ENCODE results near the gene AP1AR. TPM values are rescaled to one million over a fixed set of nuclear protein-coding genes. Genes with fewer than 3 reads are reported as not detected.

AP1AR gene, protein sequence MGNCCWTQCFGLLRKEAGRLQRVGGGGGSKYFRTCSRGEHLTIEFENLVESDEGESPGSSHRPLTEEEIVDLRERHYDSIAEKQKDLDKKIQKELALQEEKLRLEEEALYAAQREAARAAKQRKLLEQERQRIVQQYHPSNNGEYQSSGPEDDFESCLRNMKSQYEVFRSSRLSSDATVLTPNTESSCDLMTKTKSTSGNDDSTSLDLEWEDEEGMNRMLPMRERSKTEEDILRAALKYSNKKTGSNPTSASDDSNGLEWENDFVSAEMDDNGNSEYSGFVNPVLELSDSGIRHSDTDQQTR
- total RNA-seq (10 to 100 TPM in 4 of 5 experiments, 1 to 10 TPM in 1; 7.3 to 21.0 (median 17.0) TPM), polyA plus RNA-seq (10 to 100 TPM; 16.4 to 23.8 TPM), total RNA-seq (13.3 reads per million, percentile 42 among the genes with 10 or more reads in this experiment)

DNA sequence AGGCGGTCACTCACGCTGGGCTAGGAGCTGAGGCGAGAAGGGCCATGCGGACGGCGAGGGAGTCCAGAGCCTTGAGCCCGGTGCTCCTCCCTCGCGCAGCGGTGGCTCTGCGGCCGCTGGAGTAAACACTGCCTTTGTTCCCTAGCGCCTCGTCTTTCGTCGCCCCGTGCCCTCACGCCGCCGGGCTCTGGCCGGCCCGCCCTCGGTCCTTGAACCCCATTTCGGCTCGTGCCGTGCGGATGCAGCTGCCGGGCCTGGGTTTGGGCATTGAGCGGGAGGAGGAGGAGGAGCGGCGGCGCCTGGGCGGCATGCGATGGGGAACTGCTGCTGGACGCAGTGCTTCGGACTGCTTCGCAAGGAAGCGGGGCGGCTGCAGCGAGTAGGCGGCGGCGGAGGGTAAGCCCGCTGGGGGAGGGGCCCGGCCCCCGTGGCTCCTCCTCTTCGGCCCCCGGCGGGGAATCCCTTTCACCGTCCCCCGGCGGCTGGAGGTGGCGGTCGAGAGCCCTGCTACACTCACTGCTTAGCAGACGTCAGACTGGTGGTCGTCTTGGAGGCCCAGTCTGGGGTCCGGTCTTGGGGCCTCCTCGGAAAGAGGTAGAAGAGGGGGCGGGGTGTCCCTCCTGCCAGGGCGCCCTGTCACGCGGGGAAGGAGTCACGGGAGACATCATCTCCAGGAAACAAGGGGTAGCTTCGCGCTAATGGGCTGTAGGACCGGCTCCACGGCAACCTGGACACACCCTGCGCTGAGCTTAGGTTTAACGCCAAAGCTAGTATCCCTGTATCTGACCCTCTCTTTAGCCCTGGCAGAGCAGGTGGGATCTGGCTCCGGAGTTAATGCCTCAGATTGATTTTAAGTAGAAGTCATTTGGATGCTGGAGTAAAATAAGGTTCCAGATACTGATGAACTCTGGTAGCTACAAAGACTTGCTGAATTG lies at the start of gene AP1AR:
TSS of gene AP1AR (plus strand) at position 9 of the 935 bp plus-strand sequence. CDS start at position 314, 305 bp downstream.
- POLR2A ChIA-PET: interaction anchor here (0.6 to 3.0 kb wide), 7 partner anchors 9 to 86 kb away, joined by 3 to 27 read pairs (median 4); partner anchors contain the start of gene TIFA
- intact Hi-C loops (cut with micrococcal nuclease): loop anchor here (1.0 to 10.0 kb wide), 15 partner anchors 18 to 1530 kb away; partner anchors contain the start of genes FAM241A (in 2 of the 2), LARP7 (in 2 of the 2), TIFA (in 2 of the 2) and CAMK2D (in 1 of the 2)
- ATAC-seq (peak; percentile 73), DNase-seq (peak; percentile 61 to 87 (median 71))
- Histone ChIP-seq H3K36me3 (ENCODE audit: control insufficient read depth in 2 of 3, insufficient read depth in 3 of 3, low read length in 3 of 3) (peaks cover 0 to 6% (median 0%) of the 10 kb centered on the region in 3 experiments), H3K27me3 (ENCODE audit: control insufficient read depth in 2 of 2, insufficient read depth in 2 of 2, low read length in 2 of 2) (no peaks in the 10 kb centered on the region), H3K4me1 (ENCODE audit: control insufficient read depth in 2 of 2, insufficient read depth in 2 of 2, low read length in 2 of 2) (peaks cover 3 to 12% of the 10 kb centered on the region in 2 donors), H3K4me3 (ENCODE audit: low read length) (peak within 1 kb of the TSS; percentile 71), H3K27ac (ENCODE audit: low read depth, low read length) (peak within 1 kb of the TSS; percentile 85), H3K9me3 (ENCODE audit: control insufficient read depth in 2 of 3, low read length in 3 of 3) (no peaks in the 10 kb centered on the region)
- CTCF ChIA-PET: interaction anchor here (0.5 to 4.0 kb wide), 4 partner anchors 17 to 352 kb away, joined by 7 to 39 read pairs (median 21); no protein-coding TSS in a partner anchor
- peak within 1 kb of the TSS; percentile 91 to 100 (median 99) for H3K27ac Mint-ChIP-seq
- no peaks in the 10 kb centered on the region for H3K9me3 Mint-ChIP-seq
- H3K36me3 Mint-ChIP-seq: peaks cover 0 to 4% (median 0%) of the 10 kb centered on the region in 5 donors
- peaks cover 19 to 50% (median 33%) of the 10 kb centered on the region in 7 donors for H3K4me1 Mint-ChIP-seq
- H3K4me3 Mint-ChIP-seq: peak within 1 kb of the TSS; percentile 86 to 99 (median 96)
- H3K27me3 Mint-ChIP-seq: peaks cover under 1 to 4% (median 1%) of the 10 kb centered on the region in 5 donors

DNA sequence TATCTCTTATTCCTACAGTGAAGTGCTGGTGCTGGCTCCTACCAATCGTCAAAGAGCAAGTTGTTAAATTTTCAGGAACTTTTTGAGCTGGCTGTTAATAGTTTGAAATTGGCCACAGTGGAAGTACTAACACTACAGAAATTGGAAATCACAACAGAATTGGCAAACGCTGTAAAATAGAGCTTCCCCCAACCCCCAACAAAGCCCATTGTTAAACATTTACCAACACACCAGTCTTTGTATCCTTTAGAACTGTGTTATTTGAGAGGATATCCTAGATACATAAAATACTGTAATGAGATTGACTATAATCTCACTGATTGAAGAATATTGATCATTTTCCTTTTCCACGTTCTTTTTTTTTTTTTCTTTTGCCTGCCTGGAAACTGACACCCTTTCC lies 49.0 kb upstream of the AP1AR start:
- H3K36me3 Mint-ChIP-seq: peaks cover 0 to 12% (median 0%) of the 10 kb centered on the region in 5 donors
- no peaks in the 10 kb centered on the region for H3K27me3 Mint-ChIP-seq
- peaks cover 25 to 54% (median 44%) of the 10 kb centered on the region in 7 donors for H3K4me1 Mint-ChIP-seq
- POLR2A ChIA-PET: interaction anchor here (1.5 kb wide), 1 partner anchor 35 kb away, joined by 5 read pairs; no protein-coding TSS in a partner anchor
- no peak overlapping the region for H3K4me3 ChIP-seq (ENCODE audit: low read length)
- H3K27me3 ChIP-seq (ENCODE audit: control insufficient read depth in 2 of 2, insufficient read depth in 2 of 2, low read length in 2 of 2): no peaks in the 10 kb centered on the region
- CTCF ChIA-PET: interaction anchor here (0.7 to 1.2 kb wide), 2 partner anchors 27 to 116 kb away, joined by 3 read pairs; no protein-coding TSS in a partner anchor
- intact Hi-C loops (cut with micrococcal nuclease): loop anchor here (1.0 to 5.0 kb wide), 2 partner anchors 35 to 37 kb away; partner anchors contain the start of gene FAM241A (in 2 of the 2)
- H3K9me3 Mint-ChIP-seq: no peaks in the 10 kb centered on the region
- no peaks in the 10 kb centered on the region for H3K36me3 ChIP-seq (ENCODE audit: control insufficient read depth in 2 of 3, insufficient read depth in 3 of 3, low read length in 3 of 3)
- H3K9me3 ChIP-seq (ENCODE audit: control insufficient read depth in 2 of 3, low read length in 3 of 3): no peaks in the 10 kb centered on the region
- H3K4me1 ChIP-seq (ENCODE audit: control insufficient read depth in 2 of 2, insufficient read depth in 2 of 2, low read length in 2 of 2): peaks cover 0 to 17% of the 10 kb centered on the region in 2 donors
- DNase-seq (no peak), ATAC-seq (no peak)
- peak overlapping the region in 8 of 9 donors; percentile 18 to 89 (median 70) for H3K27ac Mint-ChIP-seq
- peak overlapping the region in 5 of 10 donors; percentile 4 to 73 (median 69) for H3K4me3 Mint-ChIP-seq
- H3K27ac ChIP-seq (ENCODE audit: low read depth, low read length): no peak overlapping the region

GRCh38 chr4:112183252-112183651 lies 48.3 kb upstream of the AP1AR start:
- Histone ChIP-seq H3K36me3 (ENCODE audit: control insufficient read depth in 2 of 3, insufficient read depth in 3 of 3, low read length in 3 of 3) (no peaks in the 10 kb centered on the region), H3K27ac (ENCODE audit: low read depth, low read length) (peak overlapping the region; percentile 57), H3K4me1 (ENCODE audit: control insufficient read depth in 2 of 2, insufficient read depth in 2 of 2, low read length in 2 of 2) (peaks cover 0 to 17% of the 10 kb centered on the region in 2 donors), H3K9me3 (ENCODE audit: control insufficient read depth in 2 of 3, low read length in 3 of 3) (no peaks in the 10 kb centered on the region), H3K27me3 (ENCODE audit: control insufficient read depth in 2 of 2, insufficient read depth in 2 of 2, low read length in 2 of 2) (no peaks in the 10 kb centered on the region), H3K4me3 (ENCODE audit: low read length) (no peak overlapping the region)
- Mint-ChIP-seq H3K27ac (peak overlapping the region in 8 of 9 donors; percentile 3 to 89 (median 28)), H3K36me3 (peaks cover 0 to 16% (median 0%) of the 10 kb centered on the region in 5 donors), H3K4me3 (peak overlapping the region in 8 of 10 donors; percentile 23 to 73 (median 67)), H3K4me1 (peaks cover 25 to 54% (median 44%) of the 10 kb centered on the region in 7 donors), H3K27me3 (no peaks in the 10 kb centered on the region), H3K9me3 (no peaks in the 10 kb centered on the region)
- intact Hi-C loops (cut with micrococcal nuclease): loop anchor here (1.0 to 5.0 kb wide), 2 partner anchors 36 to 38 kb away; partner anchors contain the start of gene FAM241A (in 2 of the 2)
- peak in 7 of 9 donors; percentile 19 to 72 (median 55) for DNase-seq
- ChIA-PET POLR2A (no interaction called here), CTCF (no interaction called here)
- ATAC-seq: peak; percentile 82

GRCh38 chr4:112184438-112184837 lies 47.1 kb upstream of the AP1AR start:
- ChIA-PET POLR2A (no interaction called here), CTCF (interaction anchor here (1.2 kb wide), 1 partner anchor 118 kb away, joined by 3 read pairs; no protein-coding TSS in a partner anchor)
- peak overlapping the region in 2 of 9 donors; percentile 47 to 89 for H3K27ac Mint-ChIP-seq
- Histone ChIP-seq H3K4me1 (ENCODE audit: control insufficient read depth in 2 of 2, insufficient read depth in 2 of 2, low read length in 2 of 2) (peaks cover 0 to 17% of the 10 kb centered on the region in 2 donors), H3K9me3 (ENCODE audit: control insufficient read depth in 2 of 3, low read length in 3 of 3) (no peaks in the 10 kb centered on the region), H3K27me3 (ENCODE audit: control insufficient read depth in 2 of 2, insufficient read depth in 2 of 2, low read length in 2 of 2) (no peaks in the 10 kb centered on the region), H3K4me3 (ENCODE audit: low read length) (no peak overlapping the region), H3K27ac (ENCODE audit: low read depth, low read length) (no peak overlapping the region), H3K36me3 (ENCODE audit: control insufficient read depth in 2 of 3, insufficient read depth in 3 of 3, low read length in 3 of 3) (no peaks in the 10 kb centered on the region)
- no peak for ATAC-seq
- H3K9me3 Mint-ChIP-seq: no peaks in the 10 kb centered on the region
- intact Hi-C loops (cut with micrococcal nuclease): loop anchor here in 1 of 2 donors (5.0 kb wide), 1 partner anchor 37 kb away; the partner anchor contains the start of gene FAM241A
- H3K27me3 Mint-ChIP-seq: no peaks in the 10 kb centered on the region
- no peak overlapping the region for H3K4me3 Mint-ChIP-seq
- H3K36me3 Mint-ChIP-seq: peaks cover 0 to 16% (median 0%) of the 10 kb centered on the region in 5 donors
- peaks cover 20 to 47% (median 37%) of the 10 kb centered on the region in 7 donors for H3K4me1 Mint-ChIP-seq
- DNase-seq: no peak

GRCh38 chr4:112185334-112185733 lies 46.3 kb upstream of the AP1AR start:
- DNase-seq: no peak
- CTCF ChIA-PET: interaction anchor here (1.2 kb wide), 1 partner anchor 117 kb away, joined by 3 read pairs; no protein-coding TSS in a partner anchor
- no peak overlapping the region for H3K27ac ChIP-seq (ENCODE audit: low read depth, low read length)
- H3K4me1 ChIP-seq (ENCODE audit: control insufficient read depth in 2 of 2, insufficient read depth in 2 of 2, low read length in 2 of 2): peaks cover 0 to 17% of the 10 kb centered on the region in 2 donors
- ATAC-seq: no peak
- H3K4me1 Mint-ChIP-seq: peaks cover 20 to 46% (median 37%) of the 10 kb centered on the region in 7 donors
- intact Hi-C loops (cut with micrococcal nuclease): no loop called here
- POLR2A ChIA-PET: no interaction called here
- no peak overlapping the region for H3K4me3 Mint-ChIP-seq
- no peaks in the 10 kb centered on the region for H3K27me3 ChIP-seq (ENCODE audit: control insufficient read depth in 2 of 2, insufficient read depth in 2 of 2, low read length in 2 of 2)
- H3K36me3 ChIP-seq (ENCODE audit: control insufficient read depth in 2 of 3, insufficient read depth in 3 of 3, low read length in 3 of 3): no peaks in the 10 kb centered on the region
- no peaks in the 10 kb centered on the region for H3K9me3 Mint-ChIP-seq
- H3K27me3 Mint-ChIP-seq: no peaks in the 10 kb centered on the region
- H3K27ac Mint-ChIP-seq: peak overlapping the region in 1 of 9 donors; percentile 38
- no peak overlapping the region for H3K4me3 ChIP-seq (ENCODE audit: low read length)
- no peaks in the 10 kb centered on the region for H3K9me3 ChIP-seq (ENCODE audit: control insufficient read depth in 2 of 3, low read length in 3 of 3)
- peaks cover 0 to 20% (median 0%) of the 10 kb centered on the region in 5 donors for H3K36me3 Mint-ChIP-seq

Measured in naive thymus-derived CD4-positive, alpha-beta T cell (primary cell).